ENCODE results near the gene GRB2. TPM values are rescaled to one million over a fixed set of nuclear protein-coding genes. Genes with fewer than 3 reads are reported as not detected.

Gene GRB2
- total RNA-seq (ENCODE audit: low replicate concordance) = 30.5 and 66.1 TPM in 2 replicates

GRCh38 chr17:75405365-75406221, at the start of gene GRB2:
GRB2 (minus strand) TSS chr17:75405678; CDS start chr17:75393628, 12,050 bp downstream.

DNA sequence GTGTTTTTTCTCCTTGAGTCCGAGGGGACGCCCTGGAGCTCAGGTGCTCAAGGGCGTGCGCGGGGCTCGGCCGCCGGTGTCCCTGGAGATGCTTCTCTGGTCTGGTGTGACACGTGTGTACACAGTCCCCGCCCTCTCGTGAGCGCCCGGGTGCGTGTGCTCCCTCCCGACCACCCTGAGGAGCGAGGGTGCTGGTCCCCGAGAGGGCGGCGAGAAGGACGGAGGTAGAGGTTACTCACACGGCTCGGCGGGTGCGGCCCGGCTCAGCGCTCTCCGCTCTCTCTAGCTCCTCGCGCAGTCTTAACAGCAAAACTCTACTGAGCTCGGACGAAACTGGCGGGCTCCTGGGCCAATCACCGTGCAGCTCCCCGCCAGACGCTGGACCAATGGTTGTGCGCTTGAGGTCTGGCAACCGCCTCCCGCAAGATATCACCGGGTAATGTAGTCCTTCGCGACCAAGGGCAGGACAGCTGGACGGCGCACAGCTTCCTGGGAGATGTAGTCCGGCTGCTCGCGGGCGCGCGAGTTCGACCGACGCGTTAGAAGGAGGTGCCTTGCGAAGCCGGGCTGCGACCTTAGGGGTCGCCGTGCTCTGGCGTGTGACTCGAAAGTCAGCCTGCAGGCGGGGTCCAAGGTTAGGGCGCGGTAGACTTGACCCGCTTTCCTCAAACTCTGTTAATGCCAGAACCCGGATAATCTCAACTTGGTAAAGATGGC, 116.2 kb downstream of the GRB2 start, which contains the start of gene SLC25A19:
SLC25A19 (minus strand) TSS at position 319 of the 717 bp plus-strand sequence. CDS start 2,669 bp downstream, outside the sequence.

GRCh38 chr17:75270966-75271232, 134.6 kb downstream of the GRB2 start, which contains the start of gene MIF4GD:
MIF4GD (minus strand) TSS chr17:75271231; CDS start chr17:75270195, 1,036 bp downstream.

Other genes with a start within 250 kb of the GRB2 start
- gene SUMO2, start 222.7 kb downstream of the GRB2 start, total RNA-seq (ENCODE audit: low replicate concordance) = 148 and 219 TPM in 2 replicates
- gene NUP85, start 200.0 kb downstream of the GRB2 start, total RNA-seq (ENCODE audit: low replicate concordance) = 24.6 and 28.5 TPM in 2 replicates
- gene GGA3, start 144.1 kb downstream of the GRB2 start, total RNA-seq (ENCODE audit: low replicate concordance) = 10.5 and 18.5 TPM in 2 replicates
- 34.2 and 58.6 TPM in 2 replicates for gene MRPS7, start 143.8 kb downstream of the GRB2 start, total RNA-seq (ENCODE audit: low replicate concordance)
- gene MIF4GD, start 134.4 kb downstream of the GRB2 start, total RNA-seq (ENCODE audit: low replicate concordance) = 7.1 and 10.4 TPM in 2 replicates
- gene SLC25A19, start 116.2 kb downstream of the GRB2 start, total RNA-seq (ENCODE audit: low replicate concordance) = 4.9 and 5.4 TPM in 2 replicates
- gene TMEM94, start 51.0 kb upstream of the GRB2 start, total RNA-seq (ENCODE audit: low replicate concordance) = 16.3 and 22.5 TPM in 2 replicates
- 4.4 and 5.9 TPM in 2 replicates for gene CASKIN2, start 109.9 kb upstream of the GRB2 start, total RNA-seq (ENCODE audit: low replicate concordance)
- 8.3 and 10.0 TPM in 2 replicates for gene TSEN54, start 110.8 kb upstream of the GRB2 start, total RNA-seq (ENCODE audit: low replicate concordance)
- 0.59 and 0.75 TPM in 2 replicates for gene LLGL2, start 120.0 kb upstream of the GRB2 start, total RNA-seq (ENCODE audit: low replicate concordance)
- 1.6 and 4.0 TPM in 2 replicates for gene MYO15B, start 182.1 kb upstream of the GRB2 start, total RNA-seq (ENCODE audit: low replicate concordance)
- gene SMIM5, start 227.8 kb upstream of the GRB2 start, total RNA-seq (ENCODE audit: low replicate concordance) = not detected in 2 replicates